Measurements from ENCODE around the gene NDUFB3. TPM values are rescaled to one million over a fixed set of nuclear protein-coding genes. Genes with fewer than 3 reads are reported as not detected.
A peak's percentile ranks its signal among the peaks of the same experiment; 100 is the strongest.
"Not testable (repeated sequence)": the region's sequence is repeated elsewhere in the genome, so short reads cannot be mapped to it uniquely, and the experiment has no call there.

The NDUFB3 gene
- total RNA-seq (ENCODE audit: unreplicated experiment), result 82.3 TPM
- long read RNA-seq, transcript NDUFB3-201 (3 exons, 755 nt), result major isoform, 32 of 39 reads
- long read RNA-seq, partial matches to known transcripts, result 3 of 39 reads
- long read RNA-seq, other reads (novel, unspliced or antisense), result 2 of 39 reads

DNA sequence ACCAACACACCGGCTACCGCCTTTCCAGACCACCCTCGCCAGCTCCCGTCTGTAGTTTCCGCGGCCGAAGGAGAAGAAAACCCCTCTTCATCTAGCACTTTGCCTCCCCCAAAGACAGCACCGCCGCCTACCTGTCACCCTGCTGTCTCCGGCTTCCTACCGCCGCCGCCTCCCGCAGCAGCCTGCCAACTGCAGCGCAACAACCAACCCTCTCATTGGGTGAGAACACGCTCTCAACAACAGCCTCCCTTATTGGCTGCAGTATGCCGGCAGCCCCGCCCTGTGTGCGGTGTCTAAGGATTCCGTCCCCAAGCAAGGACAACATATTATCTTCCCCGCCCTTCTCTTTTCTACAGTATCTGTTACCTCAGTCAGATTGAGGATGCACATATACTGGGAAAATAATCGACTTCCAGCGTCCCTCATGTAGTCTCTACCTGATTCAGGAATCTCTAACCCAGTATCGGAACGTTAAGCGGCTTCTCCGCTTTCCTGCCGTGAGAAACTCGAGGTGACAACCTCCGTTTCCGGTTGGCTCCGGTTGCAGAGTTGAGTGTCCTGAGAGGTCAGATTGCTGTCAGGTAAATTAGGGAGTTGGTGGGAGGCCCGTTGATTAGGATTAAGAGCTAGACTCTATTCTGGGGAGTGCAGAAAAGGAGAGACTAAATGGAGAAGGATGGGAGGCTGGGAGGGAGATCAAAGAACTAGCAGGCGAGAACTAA is at the start of gene NDUFB3, which contains the start of gene HYCC2:
Gene NDUFB3, plus strand, starts transcription at position 523 of the 722 bp plus-strand sequence. CDS start 6,882 bp downstream, outside the sequence.
Gene HYCC2, minus strand, starts transcription at position 193 of the 722 bp plus-strand sequence. CDS start 47,662 bp downstream, outside the sequence.
- Mint-ChIP-seq H3K36me3 (ENCODE audit: low read depth, unreplicated experiment) (peaks cover 5% of the 10 kb centered on the region), H3K27me3 (ENCODE audit: unreplicated experiment) (peaks cover 3% of the 10 kb centered on the region), H3K9me3 (ENCODE audit: unreplicated experiment) (no peaks in the 10 kb centered on the region), H3K27ac (ENCODE audit: unreplicated experiment) (peak within 1 kb of the TSS; percentile 97), H3K4me3 (ENCODE audit: unreplicated experiment) (peak within 1 kb of the TSS; percentile 100), H3K4me1 (ENCODE audit: unreplicated experiment) (peaks cover 35% of the 10 kb centered on the region)
- DNase-seq (ENCODE audit: low spot score), result peak; percentile 89
- no peak for TF ChIP-seq CTCF (IDR thresholded peaks at IDR 0.05; ENCODE audit: unreplicated experiment)

DNA sequence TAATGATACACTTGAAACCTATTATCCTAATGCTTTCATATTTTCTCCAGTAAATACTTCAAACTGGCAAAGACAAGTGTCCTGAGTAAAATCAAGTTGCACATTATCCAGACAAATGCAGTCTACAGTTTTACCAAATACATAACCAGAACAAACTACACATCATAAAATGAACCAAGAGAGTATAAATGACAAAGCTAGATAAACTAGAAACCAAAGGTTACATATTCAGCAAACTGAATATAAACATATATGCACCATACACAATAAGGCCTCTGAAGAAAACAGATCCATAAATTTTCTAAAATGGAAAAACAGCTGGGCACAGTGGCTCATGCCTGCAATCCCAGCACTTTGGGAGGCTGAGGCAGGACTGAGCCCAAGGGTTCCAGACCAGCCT is 47.3 kb upstream of the NDUFB3 start:
- Mint-ChIP-seq H3K36me3 (ENCODE audit: low read depth, unreplicated experiment) (peaks cover 9% of the 10 kb centered on the region), H3K27ac (ENCODE audit: unreplicated experiment) (no peak overlapping the region), H3K4me3 (ENCODE audit: unreplicated experiment) (no peak overlapping the region), H3K27me3 (ENCODE audit: unreplicated experiment) (peaks cover 2% of the 10 kb centered on the region), H3K4me1 (ENCODE audit: unreplicated experiment) (no peaks in the 10 kb centered on the region), H3K9me3 (ENCODE audit: unreplicated experiment) (no peaks in the 10 kb centered on the region)
- TF ChIP-seq CTCF (IDR thresholded peaks at IDR 0.05; ENCODE audit: unreplicated experiment), result no peak
- DNase-seq (ENCODE audit: low spot score), result no peak

GRCh38 chr2:201034355-201034754 is 37.4 kb upstream of the NDUFB3 start:
- H3K36me3 Mint-ChIP-seq (ENCODE audit: low read depth, unreplicated experiment), result peaks cover 30% of the 10 kb centered on the region
- not testable (repeated sequence) for H3K27me3 Mint-ChIP-seq (ENCODE audit: unreplicated experiment); DNase-seq (ENCODE audit: low spot score); H3K4me3 Mint-ChIP-seq (ENCODE audit: unreplicated experiment); H3K4me1 Mint-ChIP-seq (ENCODE audit: unreplicated experiment); H3K27ac Mint-ChIP-seq (ENCODE audit: unreplicated experiment); H3K9me3 Mint-ChIP-seq (ENCODE audit: unreplicated experiment)

- H3K4me3 Mint-ChIP-seq (ENCODE audit: unreplicated experiment), result not testable (repeated sequence)
Measured at GRCh38 chr2:201038361-201038760, 33.4 kb upstream of the NDUFB3 start.

DNA sequence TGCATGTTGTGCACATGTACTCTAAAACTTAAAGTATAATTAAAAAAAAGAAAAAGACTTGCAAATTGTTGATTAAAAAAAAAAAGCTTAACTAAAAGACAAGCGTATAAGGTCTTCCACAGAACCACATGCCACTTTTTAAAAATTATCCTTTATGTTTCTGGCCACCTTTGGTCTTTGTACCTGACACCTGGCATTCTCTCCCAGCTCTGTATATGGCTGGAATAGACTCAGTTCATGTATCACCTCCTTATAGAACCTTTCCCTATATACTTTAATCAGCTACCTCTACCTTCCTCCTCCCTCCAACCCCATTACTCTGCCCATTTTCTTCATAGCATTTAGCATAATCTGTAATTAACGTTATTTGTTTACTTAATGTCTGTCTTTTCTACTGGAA is 32.9 kb upstream of the NDUFB3 start:
- Mint-ChIP-seq H3K36me3 (ENCODE audit: low read depth, unreplicated experiment) (peaks cover 27% of the 10 kb centered on the region), H3K9me3 (ENCODE audit: unreplicated experiment) (no peaks in the 10 kb centered on the region), H3K4me3 (ENCODE audit: unreplicated experiment) (no peak overlapping the region), H3K27me3 (ENCODE audit: unreplicated experiment) (peaks cover 4% of the 10 kb centered on the region), H3K4me1 (ENCODE audit: unreplicated experiment) (no peaks in the 10 kb centered on the region), H3K27ac (ENCODE audit: unreplicated experiment) (no peak overlapping the region)
- DNase-seq (ENCODE audit: low spot score), result no peak
- no peak for TF ChIP-seq CTCF (IDR thresholded peaks at IDR 0.05; ENCODE audit: unreplicated experiment)

More at GRCh38 chr2:201038361-201038760, 33.4 kb upstream of the NDUFB3 start:
- not testable (repeated sequence) for H3K4me1 Mint-ChIP-seq (ENCODE audit: unreplicated experiment); H3K27me3 Mint-ChIP-seq (ENCODE audit: unreplicated experiment); DNase-seq (ENCODE audit: low spot score); H3K9me3 Mint-ChIP-seq (ENCODE audit: unreplicated experiment); H3K27ac Mint-ChIP-seq (ENCODE audit: unreplicated experiment)
- peaks cover 26% of the 10 kb centered on the region for H3K36me3 Mint-ChIP-seq (ENCODE audit: low read depth, unreplicated experiment)
